Erythroblast (primary cell): Measurements from ENCODE around the gene MINDY4B.

Source experiments
- GATA1 ChIP-seq: IDR thresholded peaks from 2 replicates; pipeline ENCODE4 v1.6.1; 2011; ENCODE audit warnings: low read depth, mild to moderate bottlenecking, control low read depth, low read length, moderate library complexity
- POLR2A ChIP-seq: IDR thresholded peaks from 2 replicates; pipeline ENCODE4 v1.6.1; 2011; ENCODE audit warnings: mild to moderate bottlenecking, low read length

GRCh38 chr3:150913133-150913922 is 8.1 kb upstream of the MINDY4B start:
- TF ChIP-seq POLR2A = no peak
- TF ChIP-seq GATA1 = no peak
